GM12878 (cell line): ENCODE measurements around the gene FASN. TPM values are rescaled to one million over a fixed set of nuclear protein-coding genes. Genes with fewer than 3 reads are reported as not detected.

Experiments
- ATAC-seq: fragments of 200-7000 bp; cut with Tn5 transposase; 3 replicates; pipeline ENCODE4 v1.9.1; 2020; ENCODE audit warnings: mild to moderate bottlenecking, moderate library complexity
- BruUV-seq: library from RNA; stranded (reverse); fragments of 400-500 nt; replicated peaks from 2 replicates; lab custom pipeline; 2021; lab: Mats Ljungman, UMichigan
- CTCF ChIA-PET: fragments of 300-600 bp; sonication (Branson Sonifier 250); formaldehyde crosslinking; extraction: SDS; loops from one replicate; lab custom pipeline; 2021; ENCODE audit warnings: inconsistent platforms; lab: Yijun Ruan, JAX
- POLR2A ChIA-PET: fragments of 350-600 bp; formaldehyde crosslinking; extraction: SDS; loops from one replicate; lab custom pipeline; 2021; ENCODE audit warnings: inconsistent platforms; lab: Charles Lee
- RAD21 ChIA-PET: fragments of 300-600 bp; sonication (Branson Sonifier 250); formaldehyde crosslinking; loops from one replicate; lab custom pipeline; 2023; ENCODE audit warnings: antibody characterized with exemption; ENCODE audit not compliant: unreplicated experiment; lab: Charles Lee
- SMC1A ChIA-PET: fragments of 300-600 bp; sonication (Branson Sonifier 250); formaldehyde crosslinking; loops from one replicate; lab custom pipeline; 2023; ENCODE audit not compliant: unreplicated experiment, uncharacterized antibody; lab: Charles Lee
- DNase-seq: peaks from one replicate; pipeline ENCODE4 v3.0.0-alpha.2; 2011; ENCODE audit warnings: low read depth, low spot score
- FAIRE-seq: peaks from 3 replicates; lab custom pipeline; 2011; peaks lifted over from hg19 to GRCh38; lab: Jason Lieb, UNC
- H2AFZ ChIP-seq: 2 replicates; pipeline ENCODE4 v1.6.0; 2011; ENCODE audit warnings: low read depth, low read length, control low read depth; ENCODE audit not compliant: control insufficient read depth
- H3K27ac ChIP-seq: 2 replicates; pipeline ENCODE4 v1.5.1; 2011; ENCODE audit warnings: control low read depth; ENCODE audit not compliant: control insufficient read depth, insufficient read depth
- H3K27me3 ChIP-seq, 2 experiments: replicated peaks in 1 of 2; 2 replicates each; pipeline versions ENCODE4 v1.6.0 to v1.6.1; 2011; ENCODE audit warnings: low read length in 1 of 2; ENCODE audit not compliant: control insufficient read depth in 2 of 2, insufficient read depth in 2 of 2
- H3K36me3 ChIP-seq, 2 experiments: 2 replicates each; pipeline ENCODE4 v1.5.1; 2011; ENCODE audit warnings: low read length in 1 of 2; ENCODE audit not compliant: control insufficient read depth in 2 of 2, insufficient read depth in 2 of 2
- H3K4me1 ChIP-seq: 2 replicates; pipeline ENCODE4 v1.6.1; 2011; ENCODE audit warnings: mild to moderate bottlenecking, low read length, moderate library complexity, mixed read lengths; ENCODE audit not compliant: control insufficient read depth, insufficient read depth
- H3K4me2 ChIP-seq: 2 replicates; pipeline ENCODE4 v1.6.0; 2011; ENCODE audit warnings: control low read depth; ENCODE audit not compliant: control insufficient read depth, insufficient read depth
- H3K4me3 ChIP-seq: fragments of 200-600 bp; sonication (generic); 2 replicates; pipeline ENCODE4 v1.5.1; 2016
- H3K79me2 ChIP-seq: 2 replicates; pipeline ENCODE4 v1.6.0; 2011; ENCODE audit warnings: low read length; ENCODE audit not compliant: control insufficient read depth, insufficient read depth
- H3K9ac ChIP-seq: 2 replicates; pipeline ENCODE4 v1.8.0; 2011; ENCODE audit warnings: low read length, control low read depth, mixed read lengths; ENCODE audit not compliant: control insufficient read depth, insufficient read depth
- H3K9me3 ChIP-seq: replicated peaks from 3 replicates; pipeline ENCODE4 v1.5.1; 2011; ENCODE audit warnings: mild to moderate bottlenecking, low read length; ENCODE audit not compliant: control insufficient read depth, insufficient read depth
- H4K20me1 ChIP-seq: 2 replicates; pipeline ENCODE4 v1.6.0; 2011; ENCODE audit not compliant: control insufficient read depth, insufficient read depth
- ASH2L ChIP-seq: fragments of 300-600, 200-600 bp; sonication (generic); IDR thresholded peaks from 2 replicates; pipeline ENCODE4 v1.6.1; 2017; ENCODE audit warnings: low read depth, mild to moderate bottlenecking, borderline replicate concordance
- CEBPB ChIP-seq, 2 experiments: fragments of 150-350 bp in 1 of 2; IDR thresholded peaks; 2 replicates each; pipeline ENCODE4 v1.6.1; 2012 to 2014; ENCODE audit warnings: low read depth in 2 of 2, low read length in 2 of 2, borderline replicate concordance in 1 of 2, inconsistent platforms in 1 of 2
- CREB1 ChIP-seq: IDR thresholded peaks from 2 replicates; pipeline ENCODE4 v1.6.1; 2012; ENCODE audit warnings: low read depth, mild to moderate bottlenecking, inconsistent platforms
- CREM ChIP-seq: IDR thresholded peaks from 2 replicates; pipeline ENCODE4 v1.6.1; 2014; ENCODE audit warnings: antibody characterized with exemption, low read depth
- FOXM1 ChIP-seq: IDR thresholded peaks from 2 replicates; pipeline ENCODE4 v1.6.1; 2012; ENCODE audit warnings: low read depth, mild to moderate bottlenecking, inconsistent platforms, low read length, moderate library complexity
- GATAD2B ChIP-seq: fragments of 450-650 bp; conservative IDR thresholded peaks from 2 replicates; pipeline ENCODE4 v1.6.1; 2017; ENCODE audit warnings: low read depth, mild to moderate bottlenecking, moderate library complexity
- HDGF ChIP-seq: fragments of 450-650 bp; IDR thresholded peaks from 2 replicates; pipeline ENCODE4 v1.6.1; 2016; ENCODE audit warnings: antibody characterized with exemption
- IRF3 ChIP-seq: fragments of 450-650 bp; IDR thresholded peaks from 2 replicates; pipeline ENCODE4 v1.6.1; 2014; ENCODE audit warnings: mild to moderate bottlenecking
- KDM1A ChIP-seq: fragments of 200-600 bp; sonication (generic); IDR thresholded peaks from 2 replicates; pipeline ENCODE4 v1.6.1; 2016; ENCODE audit warnings: borderline replicate concordance
- NFYA ChIP-seq: IDR thresholded peaks from 2 replicates; pipeline ENCODE4 v1.6.1; 2011; ENCODE audit warnings: low read depth, mild to moderate bottlenecking, low read length, improper control_type of control experiment, borderline replicate concordance
- NR2F1 ChIP-seq: fragments of 450-650 bp; conservative IDR thresholded peaks from 2 replicates; pipeline ENCODE4 v1.6.1; 2017; ENCODE audit warnings: mild to moderate bottlenecking
- NRF1 ChIP-seq: conservative IDR thresholded peaks from 2 replicates; pipeline ENCODE4 v1.6.1; 2011; ENCODE audit warnings: mild to moderate bottlenecking, low read depth, low read length, improper control_type of control experiment
- RAD21 ChIP-seq: IDR thresholded peaks from 2 replicates; pipeline ENCODE4 v1.6.1; 2011; ENCODE audit warnings: mild to moderate bottlenecking, low read depth, low read length, moderate library complexity; ENCODE audit not compliant: insufficient read depth
- RBBP5 ChIP-seq: fragments of 200-600 bp; sonication (generic); conservative IDR thresholded peaks from 2 replicates; pipeline ENCODE4 v1.6.1; 2016
- SPI1 ChIP-seq: IDR thresholded peaks from 2 replicates; pipeline ENCODE4 v1.6.1; 2011; ENCODE audit warnings: low read depth, mild to moderate bottlenecking, low read length, moderate library complexity, borderline replicate concordance; ENCODE audit not compliant: insufficient read depth
- SUZ12 ChIP-seq: fragments of 200-600 bp; sonication (generic); IDR thresholded peaks from one replicate; pipeline ENCODE4 v1.6.1; 2018; ENCODE audit warnings: antibody characterized with exemption, mild to moderate bottlenecking; ENCODE audit not compliant: unreplicated experiment
- TCF3 ChIP-seq: IDR thresholded peaks from 2 replicates; pipeline ENCODE4 v1.6.1; 2012; ENCODE audit warnings: low read depth, mild to moderate bottlenecking, low read length, borderline replicate concordance; ENCODE audit not compliant: insufficient read depth
- YY1 ChIP-seq: IDR thresholded peaks from 2 replicates; pipeline ENCODE4 v1.6.1; 2011; ENCODE audit warnings: low read depth, mild to moderate bottlenecking, low read length
- ZNF217 ChIP-seq: fragments of 450-650 bp; IDR thresholded peaks from 2 replicates; pipeline ENCODE4 v1.6.1; 2017; ENCODE audit warnings: antibody characterized with exemption, mild to moderate bottlenecking
- in situ Hi-C: fragments of 300-500 bp; cut with MboI; formaldehyde crosslinking; loops from 9 replicates; pipeline ENCODE4 v1.14.3; 2018; ENCODE audit warnings: mixed read lengths
- intact Hi-C: fragments of 100-400 bp; cut with micrococcal nuclease; formaldehyde crosslinking; loops from one replicate; pipeline ENCODE4 v1.14.2; 2022; ENCODE audit not compliant: unreplicated experiment
- polyA plus RNA-seq, 11 experiments: library from polyadenylated mRNA; depleted of rRNA in 4 of 11; unstranded in 6 of 11; stranded (reverse) in 5 of 11; fragments of >200 nt; fragmentation: Nextera tagmentation in 4 of 11; fragmentation: Illumina TruSeq in 1 of 11; extraction: Ambion mirVana in 4 of 11; extraction: Trizol in 1 of 11; gene quantifications; 1 replicate in 1 of 11; 2 replicates in 10 of 11; pipeline versions ENCODE4 v1.2.1 to v1.2.3, GENCODE V29; 2011 to 2016; ENCODE audit warnings: inconsistent platforms in 2 of 11, missing spikeins in 2 of 11, low read depth in 1 of 11
- total RNA-seq, 4 experiments: library from RNA; depleted of rRNA in 3 of 4; stranded (reverse); fragments of >200 nt in 3 of 4; fragmentation: Illumina TruSeq in 1 of 4; extraction: Trizol in 1 of 4; gene quantifications; 2 replicates each; pipeline versions ENCODE4 v1.2.1 to v1.2.3, GENCODE V29; 2013 to 2021
- TF ChIP-seq, protein P1 (sequence below): fragments of 450-650 bp; IDR thresholded peaks from 2 replicates; pipeline ENCODE4 v1.6.1; 2018; ENCODE audit warnings: mild to moderate bottlenecking, low read depth, moderate library complexity; ENCODE audit not compliant: partially characterized antibody

FASN gene
- total and polyA plus RNA-seq, 10 of the 15 experiments (the other 5 are each of a cell fraction or from before 2014, with no cell fraction given), result 0.19 to 333 (median 30.4) TPM

GRCh38 chr17:82070611-82071010, 27.4 kb downstream of the FASN start:
- Histone ChIP-seq H3K9ac (no peak overlapping the region), H3K4me1 (no peaks in the 10 kb centered on the region), H3K4me2 (no peak overlapping the region), H2AFZ (no peak overlapping the region), H3K79me2 (peaks cover 6% of the 10 kb centered on the region), H3K27ac (no peak overlapping the region), H4K20me1 (no peaks in the 10 kb centered on the region), H3K27me3 (no peaks in the 10 kb centered on the region), H3K4me3 (no peak overlapping the region), H3K9me3 (no peaks in the 10 kb centered on the region), H3K36me3 (no peaks in the 10 kb centered on the region)
- in situ Hi-C loops (no loop called here), intact Hi-C loops (no loop called here)
- no peak for TF ChIP-seq SUZ12
- TF ChIP-seq KDM1A, result no peak
- TF ChIP-seq, protein P1, sequence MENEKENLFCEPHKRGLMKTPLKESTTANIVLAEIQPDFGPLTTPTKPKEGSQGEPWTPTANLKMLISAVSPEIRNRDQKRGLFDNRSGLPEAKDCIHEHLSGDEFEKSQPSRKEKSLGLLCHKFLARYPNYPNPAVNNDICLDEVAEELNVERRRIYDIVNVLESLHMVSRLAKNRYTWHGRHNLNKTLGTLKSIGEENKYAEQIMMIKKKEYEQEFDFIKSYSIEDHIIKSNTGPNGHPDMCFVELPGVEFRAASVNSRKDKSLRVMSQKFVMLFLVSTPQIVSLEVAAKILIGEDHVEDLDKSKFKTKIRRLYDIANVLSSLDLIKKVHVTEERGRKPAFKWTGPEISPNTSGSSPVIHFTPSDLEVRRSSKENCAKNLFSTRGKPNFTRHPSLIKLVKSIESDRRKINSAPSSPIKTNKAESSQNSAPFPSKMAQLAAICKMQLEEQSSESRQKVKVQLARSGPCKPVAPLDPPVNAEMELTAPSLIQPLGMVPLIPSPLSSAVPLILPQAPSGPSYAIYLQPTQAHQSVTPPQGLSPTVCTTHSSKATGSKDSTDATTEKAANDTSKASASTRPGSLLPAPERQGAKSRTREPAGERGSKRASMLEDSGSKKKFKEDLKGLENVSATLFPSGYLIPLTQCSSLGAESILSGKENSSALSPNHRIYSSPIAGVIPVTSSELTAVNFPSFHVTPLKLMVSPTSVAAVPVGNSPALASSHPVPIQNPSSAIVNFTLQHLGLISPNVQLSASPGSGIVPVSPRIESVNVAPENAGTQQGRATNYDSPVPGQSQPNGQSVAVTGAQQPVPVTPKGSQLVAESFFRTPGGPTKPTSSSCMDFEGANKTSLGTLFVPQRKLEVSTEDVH, result no peak
- no peak for TF ChIP-seq RAD21
- no peak for TF ChIP-seq CEBPB (IDR thresholded peaks at IDR 0.05; ENCODE audit: borderline replicate concordance in 1 of 2, low read depth in 2 of 2, low read length in 2 of 2)
- no peak for TF ChIP-seq TCF3
- no peak for TF ChIP-seq NFYA
- TF ChIP-seq NR2F1, result no peak
- no peak for TF ChIP-seq FOXM1
- TF ChIP-seq YY1, result no peak
- TF ChIP-seq NRF1, result no peak
- no peak for TF ChIP-seq CREB1
- TF ChIP-seq ZNF217, result no peak
- no peak for TF ChIP-seq HDGF
- no peak for TF ChIP-seq IRF3
- TF ChIP-seq RBBP5, result no peak
- TF ChIP-seq GATAD2B, result no peak
- no peak for TF ChIP-seq SPI1
- no peak for TF ChIP-seq ASH2L
- TF ChIP-seq CREM, result no peak
- SMC1A ChIA-PET, result no interaction called here
- RAD21 ChIA-PET, result no interaction called here
- CTCF ChIA-PET, result interaction anchor here (0.6 to 1.5 kb wide), 2 partner anchors 48 to 135 kb away, joined by 3 read pairs; partner anchors contain the start of gene CENPX
- POLR2A ChIA-PET, result interaction anchor here (0.6 to 0.8 kb wide), 2 partner anchors 17 to 33 kb away, joined by 3 to 4 read pairs; partner anchors contain the start of gene DCXR
- no TSS peak for BruUV-seq
- ATAC-seq (no peak), DNase-seq (no peak), FAIRE-seq (no peak)
